RWPE2 (cell line): ENCODE results near the gene NIM1K.
A peak's percentile ranks its signal among the peaks of the same experiment; 100 is the strongest.
"Not testable (repeated sequence)": the region's sequence is repeated elsewhere in the genome, so short reads cannot be mapped to it uniquely, and the experiment has no call there.

Experiments
- ATAC-seq: fragments of 200-7000 bp; cut with Tn5 transposase; 3 replicates; pipeline ENCODE4 v1.9.1; 2021; ENCODE audit warnings: low read depth
- DNase-seq: peaks from one replicate; pipeline ENCODE4 v3.0.0-alpha.2; 2020; ENCODE audit warnings: low spot score
- H3K27ac ChIP-seq: fragments of 450-650 bp; 2 replicates; pipeline ENCODE4 v1.5.1; 2017; ENCODE audit warnings: mild to moderate bottlenecking; ENCODE audit not compliant: poor library complexity, severe bottlenecking
- H3K27me3 ChIP-seq: fragments of 250-450 bp; sonication (Bioruptor Pico); 2 replicates; pipeline ENCODE4 v1.5.1; 2021; ENCODE audit warnings: mild to moderate bottlenecking, moderate library complexity; ENCODE audit not compliant: insufficient read depth, poor library complexity, severe bottlenecking
- H3K36me3 ChIP-seq: fragments of 250-450 bp; sonication (Bioruptor Pico); 2 replicates; pipeline ENCODE4 v1.5.1; 2020; ENCODE audit warnings: low read depth, mild to moderate bottlenecking, moderate library complexity
- H3K4me1 ChIP-seq: fragments of 250-450 bp; sonication (Bioruptor Pico); 2 replicates; pipeline ENCODE4 v1.5.1; 2021; ENCODE audit warnings: mild to moderate bottlenecking, moderate library complexity; ENCODE audit not compliant: insufficient read depth, poor library complexity, severe bottlenecking
- H3K4me3 ChIP-seq: fragments of 250-450 bp; sonication (Bioruptor Pico); 2 replicates; pipeline ENCODE4 v1.5.1; 2021; ENCODE audit warnings: mild to moderate bottlenecking, moderate library complexity; ENCODE audit not compliant: severe bottlenecking
- H3K9me3 ChIP-seq: fragments of 250-450 bp; sonication (Bioruptor Pico); 2 replicates; pipeline ENCODE4 v1.5.1; 2021; ENCODE audit warnings: mild to moderate bottlenecking, moderate library complexity; ENCODE audit not compliant: severe bottlenecking
- CTCF ChIP-seq: fragments of 450-650 bp; IDR thresholded peaks from one replicate; pipeline ENCODE4 v1.5.1; 2017; ENCODE audit warnings: mild to moderate bottlenecking, moderate library complexity; ENCODE audit not compliant: poor library complexity, severe bottlenecking

The NIM1K gene

GRCh38 chr5:43315263-43315662 lies 123.2 kb downstream of the NIM1K start:
- H3K9me3 ChIP-seq, result no peaks in the 10 kb centered on the region
- no peak for TF ChIP-seq CTCF
- no peaks in the 10 kb centered on the region for H3K27me3 ChIP-seq
- peaks cover 29% of the 10 kb centered on the region for H3K36me3 ChIP-seq
- peaks cover 29% of the 10 kb centered on the region for H3K4me1 ChIP-seq
- ATAC-seq (peak; percentile 19; the same call in 2 of the 3 replicates), DNase-seq (no peak)
- no peak overlapping the region for H3K4me3 ChIP-seq
- H3K27ac ChIP-seq, result peak overlapping the region; percentile 98

- peak overlapping the region; percentile 98 for H3K27ac ChIP-seq
- H3K4me1 ChIP-seq, result peaks cover 25% of the 10 kb centered on the region
- DNase-seq (no peak), ATAC-seq (no peak)
- peaks cover 24% of the 10 kb centered on the region for H3K36me3 ChIP-seq
- H3K27me3 ChIP-seq, result no peaks in the 10 kb centered on the region
- H3K9me3 ChIP-seq, result no peaks in the 10 kb centered on the region
- TF ChIP-seq CTCF, result no peak
- no peak overlapping the region for H3K4me3 ChIP-seq
These were observed 123.7 kb downstream of the NIM1K start for GRCh38 chr5:43315682-43316081.

- ATAC-seq (no peak), DNase-seq (no peak)
- Histone ChIP-seq H3K36me3 (peaks cover 17% of the 10 kb centered on the region), H3K4me3 (no peak overlapping the region), H3K27ac (peak overlapping the region; percentile 98), H3K9me3 (no peaks in the 10 kb centered on the region), H3K27me3 (no peaks in the 10 kb centered on the region), H3K4me1 (peaks cover 24% of the 10 kb centered on the region)
- no peak for TF ChIP-seq CTCF
These were observed 124.4 kb downstream of the NIM1K start for GRCh38 chr5:43316421-43316820.

GRCh38 chr5:43320846-43321245 lies 128.8 kb downstream of the NIM1K start:
- no peak for TF ChIP-seq CTCF
- Histone ChIP-seq H3K36me3 (no peaks in the 10 kb centered on the region), H3K4me3 (no peak overlapping the region), H3K9me3 (no peaks in the 10 kb centered on the region), H3K27ac (no peak overlapping the region), H3K27me3 (no peaks in the 10 kb centered on the region), H3K4me1 (peaks cover 3% of the 10 kb centered on the region)
- no peak for ATAC-seq
- no peak for DNase-seq

- DNase-seq, H3K9me3 ChIP-seq, H3K27me3 ChIP-seq, H3K27ac ChIP-seq, H3K36me3 ChIP-seq, ATAC-seq, H3K4me1 ChIP-seq, H3K4me3 ChIP-seq: not testable (repeated sequence)
These were observed 131.5 kb downstream of the NIM1K start for GRCh38 chr5:43323488-43323887.

- H3K36me3 ChIP-seq, H3K4me3 ChIP-seq, H3K9me3 ChIP-seq, H3K27me3 ChIP-seq, DNase-seq, H3K4me1 ChIP-seq, ATAC-seq, H3K27ac ChIP-seq: not testable (repeated sequence)
These were observed 133.6 kb downstream of the NIM1K start for GRCh38 chr5:43325624-43326023.
